Measurements from ENCODE around the gene PHYH. TPM values are rescaled to one million over a fixed set of nuclear protein-coding genes. Genes with fewer than 3 reads are reported as not detected.
"Not testable (repeated sequence)": the region's sequence is repeated elsewhere in the genome, so short reads cannot be mapped to it uniquely, and the experiment has no call there.

The PHYH gene
- total RNA-seq, 1 experiment from 2014 or later = 12.2 TPM

DNA sequence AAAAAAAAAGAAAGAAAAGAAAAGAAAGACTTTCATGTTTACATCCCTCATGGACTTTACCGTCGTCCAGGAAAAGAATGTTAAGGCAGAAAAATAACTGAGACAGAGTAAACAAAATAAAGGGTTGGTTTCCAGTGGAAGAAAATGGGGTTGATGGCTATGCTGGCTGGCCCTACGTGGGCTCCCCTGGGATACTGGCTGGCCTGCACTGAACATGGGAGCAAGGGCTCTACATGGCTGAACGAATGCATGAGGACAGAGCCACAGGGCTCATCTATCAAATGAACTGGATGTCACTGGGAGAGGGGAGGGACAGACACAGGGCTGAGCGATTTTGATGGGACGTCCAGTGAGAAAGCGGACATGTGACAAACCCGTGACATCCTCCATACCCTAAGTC, 63.2 kb downstream of the PHYH start:
- Histone ChIP-seq H3K36me3 (replicated peaks; ENCODE audit: control insufficient read depth, insufficient read depth, low read length) (no peaks in the 10 kb centered on the region), H3K27me3 (ENCODE audit: control insufficient read depth, insufficient read depth, low read length) (no peaks in the 10 kb centered on the region), H3K4me3 (ENCODE audit: insufficient read depth, low read depth, low read length) (no peak overlapping the region)
- DNase-seq = no peak

DNA sequence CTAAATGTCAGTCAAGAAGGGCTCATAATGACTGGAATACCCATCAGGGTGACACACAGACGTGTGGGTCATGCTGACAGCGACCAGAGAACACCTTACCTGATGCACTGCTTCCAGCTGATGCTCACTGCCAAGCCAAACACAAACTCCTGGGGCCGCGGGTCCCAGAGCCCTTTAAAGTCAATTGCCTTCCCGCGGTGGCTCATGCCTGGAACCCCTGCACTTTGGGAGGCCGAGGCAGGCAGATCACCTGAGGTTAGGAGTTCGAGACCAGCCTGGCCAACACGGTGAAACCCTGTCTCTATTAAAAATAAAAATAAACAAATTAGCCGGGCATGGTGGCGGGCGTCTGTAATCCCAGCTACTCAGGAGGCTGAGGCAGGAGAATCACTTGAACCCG, 65.1 kb downstream of the PHYH start:
- not testable (repeated sequence) for H3K36me3 ChIP-seq (replicated peaks; ENCODE audit: control insufficient read depth, insufficient read depth, low read length); H3K4me3 ChIP-seq (ENCODE audit: insufficient read depth, low read depth, low read length); DNase-seq; H3K27me3 ChIP-seq (ENCODE audit: control insufficient read depth, insufficient read depth, low read length)

DNA sequence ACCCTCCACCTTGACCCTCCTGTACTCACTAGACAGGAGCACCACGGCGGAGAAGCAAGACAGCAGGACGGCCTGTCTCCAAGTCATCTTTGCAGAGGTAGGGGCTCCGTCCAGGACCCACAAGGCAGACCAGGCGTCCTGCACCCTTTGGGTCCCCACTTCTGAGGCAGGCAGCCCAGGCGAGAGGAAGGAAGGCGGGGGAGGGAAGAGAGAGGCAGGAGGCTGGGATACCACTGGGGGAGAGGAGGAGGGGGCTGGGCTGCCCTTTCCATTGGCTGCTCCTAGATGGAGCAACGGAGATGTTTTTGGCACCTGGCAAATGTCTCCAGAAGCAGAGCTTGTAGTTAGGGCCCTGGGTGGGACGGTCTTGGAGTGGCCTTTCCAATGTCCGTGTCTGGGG, 65.7 kb downstream of the PHYH start, which contains the start of gene UCMA:
Gene UCMA, minus strand, starts transcription at position 203 of the 400 bp plus-strand sequence. Its CDS starts 116 bp downstream, at position 87.
- Histone ChIP-seq H3K36me3 (replicated peaks; ENCODE audit: control insufficient read depth, insufficient read depth, low read length) (no peaks in the 10 kb centered on the region), H3K27me3 (ENCODE audit: control insufficient read depth, insufficient read depth, low read length) (no peaks in the 10 kb centered on the region), H3K4me3 (ENCODE audit: insufficient read depth, low read depth, low read length) (no peak within 1 kb of the TSS)
- peak; percentile 71 for DNase-seq

DNA sequence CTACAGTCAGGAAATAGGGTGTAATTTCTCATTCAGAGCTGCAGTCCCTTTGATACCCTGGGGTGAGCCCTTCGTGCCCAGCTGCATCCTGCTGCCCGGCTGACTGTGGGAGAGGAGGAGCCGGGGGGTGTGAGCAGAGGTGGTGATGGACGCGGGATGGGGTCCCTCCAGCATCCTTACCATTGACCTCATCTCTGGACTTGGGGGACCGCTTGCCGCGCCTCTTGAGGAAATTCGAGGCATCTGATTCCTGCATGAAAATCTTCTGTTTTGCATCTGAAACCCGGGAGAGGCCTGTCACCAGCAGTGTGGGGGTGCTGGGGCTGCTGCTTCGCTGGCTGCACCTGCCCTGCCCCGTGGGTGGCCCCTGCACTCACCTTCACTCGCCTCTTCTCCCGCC, 66.5 kb downstream of the PHYH start:
- no peaks in the 10 kb centered on the region for H3K36me3 ChIP-seq (replicated peaks; ENCODE audit: control insufficient read depth, insufficient read depth, low read length)
- no peaks in the 10 kb centered on the region for H3K27me3 ChIP-seq (ENCODE audit: control insufficient read depth, insufficient read depth, low read length)
- no peak overlapping the region for H3K4me3 ChIP-seq (ENCODE audit: insufficient read depth, low read depth, low read length)
- DNase-seq = peak; percentile 50

DNA sequence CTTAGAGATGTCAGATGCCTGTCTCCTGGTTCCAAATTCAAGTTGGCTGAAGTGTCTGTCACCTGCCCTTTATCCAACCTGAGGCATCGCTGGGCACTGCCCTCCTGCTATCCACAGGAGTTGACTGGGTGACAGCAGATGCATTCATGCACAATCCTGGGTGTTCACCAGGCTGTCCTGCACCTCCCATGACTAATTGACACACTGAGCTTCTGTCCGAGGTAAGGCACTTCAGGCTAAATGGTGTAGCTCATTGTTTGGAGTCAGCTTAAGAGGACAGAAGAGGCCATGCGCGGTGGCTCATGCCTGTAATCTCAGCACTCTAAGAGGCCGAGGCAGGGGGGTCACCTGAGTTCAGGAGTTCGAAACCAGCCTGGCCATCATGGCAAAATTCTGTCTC, 68.1 kb downstream of the PHYH start:
- H3K4me3 ChIP-seq (ENCODE audit: insufficient read depth, low read depth, low read length) = no peak overlapping the region
- no peak for DNase-seq
- no peaks in the 10 kb centered on the region for H3K36me3 ChIP-seq (replicated peaks; ENCODE audit: control insufficient read depth, insufficient read depth, low read length)
- H3K27me3 ChIP-seq (ENCODE audit: control insufficient read depth, insufficient read depth, low read length) = no peaks in the 10 kb centered on the region

DNA sequence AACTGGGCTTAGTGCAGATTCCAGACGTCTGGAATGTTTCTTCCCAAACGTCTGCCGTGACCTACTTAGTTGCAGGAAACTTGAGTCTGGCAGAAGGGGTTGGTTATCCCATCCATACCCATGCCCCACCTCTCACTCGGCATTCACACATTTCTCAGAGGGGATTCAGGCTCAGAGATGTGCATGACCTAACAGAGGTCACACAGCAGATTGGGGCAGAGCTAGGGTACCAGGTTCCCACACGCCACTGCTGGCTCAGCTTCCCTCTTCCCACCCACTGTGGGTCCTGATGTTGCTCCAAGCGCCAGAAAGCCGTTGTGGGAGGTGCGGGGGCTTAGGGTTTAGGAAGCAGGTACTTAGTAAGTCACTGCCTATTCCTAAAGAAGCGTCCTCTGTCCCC, 68.7 kb downstream of the PHYH start:
- Histone ChIP-seq H3K36me3 (replicated peaks; ENCODE audit: control insufficient read depth, insufficient read depth, low read length) (no peaks in the 10 kb centered on the region), H3K4me3 (ENCODE audit: insufficient read depth, low read depth, low read length) (no peak overlapping the region), H3K27me3 (ENCODE audit: control insufficient read depth, insufficient read depth, low read length) (no peaks in the 10 kb centered on the region)
- DNase-seq = no peak

Other genes starting within 250 kb of the PHYH start
- 4.8 and 6.9 TPM in 2 replicates for gene OPTN, start 199.9 kb downstream of the PHYH start, total RNA-seq (2014; rRNA removed; shearing (Covaris generic))
- 28.4 and 31.5 TPM in 2 replicates for gene MCM10, start 138.5 kb downstream of the PHYH start, total RNA-seq (2014; rRNA removed; shearing (Covaris generic))
- not detected in 2 replicates for gene UCMA, start 65.7 kb downstream of the PHYH start, total RNA-seq (2014; rRNA removed; shearing (Covaris generic))
- 338 and 341 TPM in 2 replicates for gene SEPHS1, start 48.2 kb upstream of the PHYH start, total RNA-seq (2014; rRNA removed; shearing (Covaris generic))
- gene BEND7, start 228.9 kb upstream of the PHYH start, total RNA-seq (2014; rRNA removed; shearing (Covaris generic)) = 2.7 and 6.8 TPM in 2 replicates